Measurements from ENCODE around the gene S100A16. TPM values are rescaled to one million over a fixed set of nuclear protein-coding genes. Genes with fewer than 3 reads are reported as not detected.

S100A16 gene
- total and polyA plus RNA-seq, 9 of the 15 experiments (the other 6 are each of a cell fraction or from before 2014, with no cell fraction given) = 1.6 to 6.9 (median 4.3) TPM

DNA sequence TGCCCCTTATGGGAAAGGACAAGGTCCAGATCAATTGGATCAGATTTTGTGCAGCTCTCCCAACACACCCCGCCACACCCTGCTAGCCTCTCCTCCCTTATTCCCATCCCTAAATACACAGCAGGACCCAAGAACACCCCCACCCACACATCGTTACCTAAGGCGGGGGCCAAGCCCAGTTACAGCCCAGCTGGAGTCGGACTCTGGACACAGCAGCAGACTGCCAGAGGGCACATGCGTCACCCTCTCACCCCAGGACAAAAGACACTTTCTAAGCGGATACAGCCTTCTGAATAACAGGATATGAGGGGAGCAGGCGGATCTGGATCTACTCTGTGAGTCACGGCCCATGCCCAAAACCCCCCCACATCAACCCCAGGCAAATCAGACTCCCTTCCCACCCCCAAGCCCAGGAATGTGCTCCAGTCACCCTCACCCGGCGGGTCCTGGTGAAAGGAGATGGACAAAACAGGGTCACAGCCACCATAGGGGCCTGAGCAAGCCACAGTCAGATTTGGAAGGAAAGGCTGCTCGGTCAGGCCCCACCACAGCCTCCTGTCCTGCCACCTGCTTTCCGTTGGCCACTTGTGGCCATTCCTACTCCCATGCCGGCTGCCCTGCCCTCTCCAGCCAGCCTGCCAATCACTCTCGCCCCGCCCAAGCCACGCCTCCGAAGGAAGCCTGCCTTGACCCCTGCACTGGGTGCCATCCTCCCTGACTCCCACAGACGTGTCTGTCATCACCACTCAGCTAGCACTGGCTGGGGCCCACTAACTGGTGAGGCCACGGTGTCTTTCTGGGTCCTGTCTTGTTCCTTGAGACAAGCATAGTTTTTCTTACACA, 4.0 kb downstream of the S100A16 start (continued):
- TF ChIP-seq, protein P1, sequence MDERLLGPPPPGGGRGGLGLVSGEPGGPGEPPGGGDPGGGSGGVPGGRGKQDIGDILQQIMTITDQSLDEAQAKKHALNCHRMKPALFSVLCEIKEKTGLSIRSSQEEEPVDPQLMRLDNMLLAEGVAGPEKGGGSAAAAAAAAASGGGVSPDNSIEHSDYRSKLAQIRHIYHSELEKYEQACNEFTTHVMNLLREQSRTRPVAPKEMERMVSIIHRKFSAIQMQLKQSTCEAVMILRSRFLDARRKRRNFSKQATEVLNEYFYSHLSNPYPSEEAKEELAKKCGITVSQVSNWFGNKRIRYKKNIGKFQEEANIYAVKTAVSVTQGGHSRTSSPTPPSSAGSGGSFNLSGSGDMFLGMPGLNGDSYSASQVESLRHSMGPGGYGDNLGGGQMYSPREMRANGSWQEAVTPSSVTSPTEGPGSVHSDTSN (CRISPR knock-in tag; IDR thresholded peaks at IDR 0.05; ENCODE audit: low read depth) = peak; percentile 86
- TF ChIP-seq, protein P1 (tag; conservative IDR thresholded peaks at IDR 0.05; ENCODE audit: low read depth) = peak; percentile 98
- TF ChIP-seq EP300 (IDR thresholded peaks at IDR 0.05; ENCODE audit: low read length) (peak; percentile 37; the same call in 1 of the 2 replicates), STAT5B (CRISPR knock-in tag; IDR thresholded peaks at IDR 0.05) (no peak), ESRRA (IDR thresholded peaks at IDR 0.05; ENCODE audit: borderline replicate concordance, low read depth) (no peak), POU5F1 (IDR thresholded peaks at IDR 0.05; ENCODE audit: borderline replicate concordance, low read depth, low read length, partially characterized antibody) (no peak), MTA2 (IDR thresholded peaks at IDR 0.05; ENCODE audit: low read depth) (no peak; the same call in 1 of the 2 replicates), SNIP1 (IDR thresholded peaks at IDR 0.05; ENCODE audit: low read depth) (no peak), JUND (IDR thresholded peaks at IDR 0.05; ENCODE audit: borderline replicate concordance, low read depth, low read length) (0 out of 2 replicates have a peak, but pooled peaks have one; percentile 5), JUND (tag; IDR thresholded peaks at IDR 0.05; ENCODE audit: borderline replicate concordance, low read depth, low read length) (no peak; the same call in 2 of the 3 replicates), NR2C1 (IDR thresholded peaks at IDR 0.05) (peak; percentile 83), NR2C1 (tag; IDR thresholded peaks at IDR 0.05) (peak; percentile 84), RAD21 (CRISPR knock-in tag; conservative IDR thresholded peaks at IDR 0.05 in 1 of 2, IDR thresholded peaks at IDR 0.05 in 1 of 2) (no peak)
- TF ChIP-seq, protein P2, sequence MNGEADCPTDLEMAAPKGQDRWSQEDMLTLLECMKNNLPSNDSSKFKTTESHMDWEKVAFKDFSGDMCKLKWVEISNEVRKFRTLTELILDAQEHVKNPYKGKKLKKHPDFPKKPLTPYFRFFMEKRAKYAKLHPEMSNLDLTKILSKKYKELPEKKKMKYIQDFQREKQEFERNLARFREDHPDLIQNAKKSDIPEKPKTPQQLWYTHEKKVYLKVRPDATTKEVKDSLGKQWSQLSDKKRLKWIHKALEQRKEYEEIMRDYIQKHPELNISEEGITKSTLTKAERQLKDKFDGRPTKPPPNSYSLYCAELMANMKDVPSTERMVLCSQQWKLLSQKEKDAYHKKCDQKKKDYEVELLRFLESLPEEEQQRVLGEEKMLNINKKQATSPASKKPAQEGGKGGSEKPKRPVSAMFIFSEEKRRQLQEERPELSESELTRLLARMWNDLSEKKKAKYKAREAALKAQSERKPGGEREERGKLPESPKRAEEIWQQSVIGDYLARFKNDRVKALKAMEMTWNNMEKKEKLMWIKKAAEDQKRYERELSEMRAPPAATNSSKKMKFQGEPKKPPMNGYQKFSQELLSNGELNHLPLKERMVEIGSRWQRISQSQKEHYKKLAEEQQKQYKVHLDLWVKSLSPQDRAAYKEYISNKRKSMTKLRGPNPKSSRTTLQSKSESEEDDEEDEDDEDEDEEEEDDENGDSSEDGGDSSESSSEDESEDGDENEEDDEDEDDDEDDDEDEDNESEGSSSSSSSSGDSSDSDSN (IDR thresholded peaks at IDR 0.05; ENCODE audit: borderline replicate concordance in 1 of 2, low read depth in 2 of 2, low read length in 2 of 2) = no peak
- TF ChIP-seq, protein P3, sequence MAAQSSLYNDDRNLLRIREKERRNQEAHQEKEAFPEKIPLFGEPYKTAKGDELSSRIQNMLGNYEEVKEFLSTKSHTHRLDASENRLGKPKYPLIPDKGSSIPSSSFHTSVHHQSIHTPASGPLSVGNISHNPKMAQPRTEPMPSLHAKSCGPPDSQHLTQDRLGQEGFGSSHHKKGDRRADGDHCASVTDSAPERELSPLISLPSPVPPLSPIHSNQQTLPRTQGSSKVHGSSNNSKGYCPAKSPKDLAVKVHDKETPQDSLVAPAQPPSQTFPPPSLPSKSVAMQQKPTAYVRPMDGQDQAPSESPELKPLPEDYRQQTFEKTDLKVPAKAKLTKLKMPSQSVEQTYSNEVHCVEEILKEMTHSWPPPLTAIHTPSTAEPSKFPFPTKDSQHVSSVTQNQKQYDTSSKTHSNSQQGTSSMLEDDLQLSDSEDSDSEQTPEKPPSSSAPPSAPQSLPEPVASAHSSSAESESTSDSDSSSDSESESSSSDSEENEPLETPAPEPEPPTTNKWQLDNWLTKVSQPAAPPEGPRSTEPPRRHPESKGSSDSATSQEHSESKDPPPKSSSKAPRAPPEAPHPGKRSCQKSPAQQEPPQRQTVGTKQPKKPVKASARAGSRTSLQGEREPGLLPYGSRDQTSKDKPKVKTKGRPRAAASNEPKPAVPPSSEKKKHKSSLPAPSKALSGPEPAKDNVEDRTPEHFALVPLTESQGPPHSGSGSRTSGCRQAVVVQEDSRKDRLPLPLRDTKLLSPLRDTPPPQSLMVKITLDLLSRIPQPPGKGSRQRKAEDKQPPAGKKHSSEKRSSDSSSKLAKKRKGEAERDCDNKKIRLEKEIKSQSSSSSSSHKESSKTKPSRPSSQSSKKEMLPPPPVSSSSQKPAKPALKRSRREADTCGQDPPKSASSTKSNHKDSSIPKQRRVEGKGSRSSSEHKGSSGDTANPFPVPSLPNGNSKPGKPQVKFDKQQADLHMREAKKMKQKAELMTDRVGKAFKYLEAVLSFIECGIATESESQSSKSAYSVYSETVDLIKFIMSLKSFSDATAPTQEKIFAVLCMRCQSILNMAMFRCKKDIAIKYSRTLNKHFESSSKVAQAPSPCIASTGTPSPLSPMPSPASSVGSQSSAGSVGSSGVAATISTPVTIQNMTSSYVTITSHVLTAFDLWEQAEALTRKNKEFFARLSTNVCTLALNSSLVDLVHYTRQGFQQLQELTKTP (IDR thresholded peaks at IDR 0.05; ENCODE audit: low read depth in 1 of 2, partially characterized antibody in 2 of 2) = no peak

Data from K562 (cell line).